ENCODE measurements around the gene HNRNPU. TPM values are rescaled to one million over a fixed set of nuclear protein-coding genes. Genes with fewer than 3 reads are reported as not detected.

Gene HNRNPU
- polyA plus RNA-seq, 3 donors = 634 to 758 (median 664) TPM

GRCh38 chr1:244822878-244823277 is 41.5 kb downstream of the HNRNPU start:
- DNase-seq (ENCODE audit: extremely low read depth in 1 of 11, low read depth in 9 of 11, low spot score in 4 of 11) = no peak

DNA sequence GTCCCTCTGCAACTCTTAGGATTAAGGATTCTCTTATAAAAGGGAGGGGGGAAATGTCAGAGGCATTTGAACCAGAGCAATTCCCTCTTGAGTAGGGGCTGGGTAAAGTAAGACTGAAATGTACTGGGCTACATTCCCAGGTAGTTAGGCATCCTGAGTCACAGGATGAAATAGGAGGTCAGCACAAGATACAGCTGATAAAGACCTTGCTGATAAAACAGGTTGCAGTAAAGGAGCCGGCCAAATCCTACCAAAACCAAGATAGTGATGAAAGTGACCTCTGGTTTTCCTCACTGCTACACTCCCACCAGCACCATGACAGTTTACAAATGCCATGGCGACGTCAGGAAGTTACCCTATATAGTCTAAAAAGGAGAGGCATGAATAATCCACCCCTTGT is 43.2 kb downstream of the HNRNPU start:
- no peak for DNase-seq (ENCODE audit: extremely low read depth in 1 of 11, low read depth in 9 of 11, low spot score in 4 of 11)

DNA sequence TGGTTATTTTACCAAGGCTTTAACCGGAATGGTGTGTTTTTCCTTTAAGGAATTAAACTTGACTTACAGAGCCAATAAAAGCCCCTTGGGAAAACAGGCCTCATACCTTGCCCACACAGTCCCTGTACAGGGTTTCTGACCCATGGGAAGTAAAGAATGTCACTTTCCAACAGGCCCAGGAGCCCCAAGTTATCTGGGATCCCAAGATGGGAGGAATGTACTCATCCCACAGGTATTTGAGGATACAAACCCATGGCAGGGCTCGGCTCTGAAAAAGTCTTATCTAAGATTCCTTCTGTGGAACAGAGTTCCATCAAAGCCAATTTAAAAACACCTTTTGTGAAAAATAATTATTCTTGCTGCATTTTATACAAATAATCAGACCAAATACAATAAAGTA is 44.2 kb downstream of the HNRNPU start:
- no peak for DNase-seq (ENCODE audit: extremely low read depth in 1 of 11, low read depth in 9 of 11, low spot score in 4 of 11)

GRCh38 chr1:244817415-244817894 is 46.9 kb downstream of the HNRNPU start:
- DNase-seq (ENCODE audit: extremely low read depth in 1 of 11, low read depth in 9 of 11, low spot score in 4 of 11) = no peak

DNA sequence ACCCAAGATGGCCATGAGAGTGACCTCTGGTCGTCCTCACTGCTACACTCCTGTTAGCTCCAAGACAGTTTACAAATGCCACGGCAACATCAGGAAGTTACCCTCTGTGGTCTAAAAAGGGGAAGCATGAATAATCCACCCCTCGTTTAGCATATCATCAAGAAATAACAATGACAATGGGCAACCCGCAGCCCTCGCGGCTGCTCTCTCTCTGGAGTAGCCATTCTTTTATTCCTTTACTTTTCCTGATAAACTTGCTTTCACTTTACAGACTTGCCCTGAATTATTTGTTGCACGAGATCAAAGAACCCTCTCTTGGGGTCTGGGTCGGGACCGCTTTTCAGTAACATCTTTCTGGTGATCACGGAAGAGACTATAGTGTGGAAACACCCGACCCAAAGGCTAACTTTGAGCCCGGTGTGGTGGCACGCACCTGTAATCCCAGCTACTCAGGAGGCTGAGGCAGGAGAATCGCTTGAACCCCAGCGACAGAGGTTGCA is 48.7 kb downstream of the HNRNPU start:
- no peak for DNase-seq (ENCODE audit: extremely low read depth in 1 of 11, low read depth in 9 of 11, low spot score in 4 of 11)

DNA sequence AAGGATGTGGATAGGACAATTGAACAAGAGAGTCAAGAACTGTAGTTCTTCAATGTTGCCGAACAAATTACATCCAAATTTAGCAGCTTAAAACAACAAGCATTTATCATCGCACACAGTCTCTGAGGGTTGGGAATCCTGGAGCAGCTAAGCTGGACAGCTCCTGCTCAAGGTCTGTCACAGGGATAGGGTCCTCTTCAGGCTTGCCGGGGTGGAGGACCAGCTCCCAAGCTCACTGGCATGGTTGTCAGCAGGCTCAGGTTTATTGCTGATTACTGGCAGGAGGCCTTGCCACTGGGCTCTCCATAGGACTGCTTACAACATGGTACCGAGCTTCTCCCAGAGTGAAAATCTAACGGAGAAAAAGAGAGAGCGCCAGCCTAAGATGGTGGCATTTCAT is 51.0 kb downstream of the HNRNPU start:
- no peak for DNase-seq (ENCODE audit: extremely low read depth in 1 of 11, low read depth in 9 of 11, low spot score in 4 of 11)

DNA sequence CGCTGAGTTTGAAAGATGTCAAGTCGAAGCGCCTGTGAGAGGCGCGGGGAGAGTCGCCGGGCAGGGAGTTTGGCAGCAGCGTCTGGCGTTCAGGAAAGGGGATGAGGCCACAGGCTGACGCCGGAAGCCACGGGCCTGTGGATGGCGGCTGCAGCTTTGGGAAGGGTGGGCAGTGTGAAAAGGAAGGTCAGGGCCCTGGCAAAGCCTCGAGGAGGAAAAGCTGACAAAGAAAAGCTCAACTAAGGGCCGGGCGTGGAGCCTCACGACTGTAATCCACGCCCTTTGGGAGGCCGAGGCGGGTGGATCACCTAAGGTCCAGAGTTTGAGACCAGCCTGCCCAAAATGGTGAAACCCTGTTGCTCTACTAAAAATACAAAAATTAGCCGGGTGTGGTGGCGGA is 54.1 kb downstream of the HNRNPU start:
- no peak for DNase-seq (ENCODE audit: extremely low read depth in 1 of 11, low read depth in 9 of 11, low spot score in 4 of 11)

GRCh38 chr1:244807138-244807537 is 57.2 kb downstream of the HNRNPU start:
- no peak for DNase-seq (ENCODE audit: extremely low read depth in 1 of 11, low read depth in 9 of 11, low spot score in 4 of 11)

GRCh38 chr1:244804841-244805240 is 59.5 kb downstream of the HNRNPU start:
- DNase-seq (ENCODE audit: extremely low read depth in 1 of 11, low read depth in 9 of 11, low spot score in 4 of 11) = no peak

GRCh38 chr1:244802556-244803239 is 61.6 kb downstream of the HNRNPU start:
- no peak for DNase-seq (ENCODE audit: extremely low read depth in 1 of 11, low read depth in 9 of 11, low spot score in 4 of 11)

DNA sequence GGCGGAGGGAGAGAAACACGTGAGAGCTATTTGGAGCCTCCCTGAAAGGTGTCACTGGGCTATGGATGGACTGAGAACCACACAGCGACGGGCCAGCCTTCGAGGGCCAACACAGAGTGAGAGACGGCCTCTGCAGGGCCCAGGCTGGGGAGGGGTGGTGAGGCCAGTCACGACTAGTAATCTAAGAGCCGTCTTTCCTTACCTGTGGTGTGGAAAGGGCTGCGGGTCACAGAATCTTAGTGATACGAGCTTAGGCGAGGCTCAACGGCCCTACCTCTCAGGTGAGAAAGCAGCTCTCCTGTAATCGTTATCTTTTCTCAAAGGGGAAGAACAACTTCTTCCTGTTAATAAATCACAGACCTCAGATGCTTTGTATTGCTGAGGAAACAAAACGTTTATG is 62.3 kb downstream of the HNRNPU start:
- DNase-seq (ENCODE audit: extremely low read depth in 1 of 11, low read depth in 9 of 11, low spot score in 4 of 11) = no peak

GRCh38 chr1:244801246-244801645 is 63.1 kb downstream of the HNRNPU start:
- DNase-seq (ENCODE audit: extremely low read depth in 1 of 11, low read depth in 9 of 11, low spot score in 4 of 11) = no peak

DNA sequence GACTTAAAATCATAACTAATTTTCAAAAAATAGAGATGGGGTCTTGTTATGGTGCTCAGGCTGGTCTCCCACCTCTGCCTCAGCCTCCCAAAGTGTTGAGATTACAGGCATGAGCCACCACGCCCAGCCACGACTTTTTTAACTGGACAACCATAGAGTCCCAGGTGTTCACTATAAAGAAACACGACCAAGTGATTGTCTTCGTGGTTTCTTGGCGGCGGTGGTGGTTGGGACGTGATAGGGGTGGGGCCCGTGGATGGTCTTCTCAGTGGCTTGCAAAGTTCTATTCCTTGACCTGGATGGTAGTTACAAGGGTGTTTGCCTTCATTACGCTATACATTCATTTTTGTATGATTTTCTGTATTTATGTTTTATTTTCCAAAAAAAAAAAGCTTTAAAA is 63.5 kb downstream of the HNRNPU start:
- no peak for DNase-seq (ENCODE audit: extremely low read depth in 1 of 11, low read depth in 9 of 11, low spot score in 4 of 11)

Other genes starting within 250 kb of the HNRNPU start
- 10 to 100 TPM; 43.5 to 54.3 (median 46.9) TPM for gene DESI2, start 211.4 kb downstream of the HNRNPU start, polyA plus RNA-seq (ENCODE audit: insufficient read length in 3 of 3)
- gene COX20, start 28.9 kb downstream of the HNRNPU start, polyA plus RNA-seq (ENCODE audit: insufficient read length in 3 of 3) = 100 to 1,000 TPM in 2 of 3 donors, 10 to 100 TPM in 1; 93.4 to 129 (median 113) TPM

Measured in renal cortex interstitium (tissue), 11 donors.